CD4-positive, CD25-positive, alpha-beta regulatory T cell (primary cell): Measurements from ENCODE around the gene CLDND2. TPM values are rescaled to one million over a fixed set of nuclear protein-coding genes. Genes with fewer than 3 reads are reported as not detected.
A peak's percentile ranks its signal among the peaks of the same experiment; 100 is the strongest.
"Not testable (repeated sequence)": the region's sequence is repeated elsewhere in the genome, so short reads cannot be mapped to it uniquely, and the experiment has no call there.

Experiments
- ATAC-seq, 2 donors: fragments of 150-1000 bp; cut with Tn5 transposase; one replicate each; pipeline ENCODE4 v1.10.0; 2021; ENCODE audit warnings: low read depth in 2 of 2, moderate number of reproducible peaks in 2 of 2, moderate library complexity in 1 of 2
- DNase-seq, 3 donors: peaks; one replicate each; pipeline versions ENCODE4 v3.0.0 to v3.0.0-alpha.2; 2012 to 2022; ENCODE audit warnings: mixed read lengths in 1 of 3
- H3K27ac ChIP-seq: one replicate; pipeline ENCODE4 v1.7.0; 2013; ENCODE audit warnings: mild to moderate bottlenecking, low read length; ENCODE audit not compliant: insufficient read depth, poor library complexity, severe bottlenecking
- H3K27me3 ChIP-seq: one replicate; pipeline ENCODE4 v1.7.0; 2013; ENCODE audit warnings: low read length; ENCODE audit not compliant: control insufficient read depth, insufficient read depth
- H3K36me3 ChIP-seq: one replicate; pipeline ENCODE4 v1.7.0; 2013; ENCODE audit warnings: mild to moderate bottlenecking, low read length, moderate library complexity; ENCODE audit not compliant: control insufficient read depth, insufficient read depth
- H3K4me1 ChIP-seq: 2 replicates; pipeline ENCODE4 v1.7.0; 2013; ENCODE audit warnings: mild to moderate bottlenecking, low read length; ENCODE audit not compliant: insufficient read depth, control insufficient read depth, poor library complexity, severe bottlenecking
- H3K4me3 ChIP-seq: one replicate; pipeline ENCODE4 v1.7.0; 2013; ENCODE audit warnings: low read depth, mild to moderate bottlenecking, low read length, moderate library complexity
- H3K9me3 ChIP-seq, 2 experiments: 1 replicate in 1 of 2; 2 replicates in 1 of 2; pipeline ENCODE4 v1.7.0; 2013; ENCODE audit warnings: low read length in 2 of 2, mild to moderate bottlenecking in 1 of 2, moderate library complexity in 1 of 2; ENCODE audit not compliant: control insufficient read depth in 2 of 2
- H3K27ac Mint-ChIP-seq, 3 donors: one replicate each; pipeline ENCODE4 v1.8.0; 2020 to 2022; ENCODE audit warnings: mild to moderate bottlenecking in 3 of 3, mixed read lengths in 3 of 3, moderate library complexity in 2 of 3
- H3K27me3 Mint-ChIP-seq: one replicate; pipeline ENCODE4 v1.8.0; 2022; ENCODE audit warnings: mild to moderate bottlenecking, mixed read lengths
- H3K36me3 Mint-ChIP-seq: one replicate; pipeline ENCODE4 v1.8.0; 2020; ENCODE audit warnings: mixed read lengths
- H3K4me1 Mint-ChIP-seq, 4 donors: one replicate each; pipeline ENCODE4 v1.8.0; 2020 to 2022; ENCODE audit warnings: mixed read lengths in 4 of 4, mild to moderate bottlenecking in 1 of 4
- H3K4me3 Mint-ChIP-seq, 4 donors: one replicate each; pipeline ENCODE4 v1.8.0; 2020 to 2022; ENCODE audit warnings: mild to moderate bottlenecking in 4 of 4, mixed read lengths in 4 of 4, moderate library complexity in 3 of 4
- H3K9me3 Mint-ChIP-seq, 7 donors: one replicate each; pipeline ENCODE4 v1.8.0; 2020 to 2022; ENCODE audit warnings: mixed read lengths in 7 of 7, mild to moderate bottlenecking in 3 of 7, moderate library complexity in 2 of 7
- polyA plus RNA-seq, 4 donors: library from polyadenylated mRNA; unstranded; fragments of 300-500 nt; fragmentation: Illumina TruSeq; gene quantifications; one replicate each; pipeline ENCODE4 v1.2.3, GENCODE V29; 2021
- total RNA-seq: library from RNA; stranded (reverse); gene quantifications from one replicate; pipeline ENCODE4 v1.2.3, GENCODE V29; 2022

Gene CLDND2
- total and polyA plus RNA-seq, 5 donors from 2014 or later: 0.41 TPM; not detected in 4

DNA sequence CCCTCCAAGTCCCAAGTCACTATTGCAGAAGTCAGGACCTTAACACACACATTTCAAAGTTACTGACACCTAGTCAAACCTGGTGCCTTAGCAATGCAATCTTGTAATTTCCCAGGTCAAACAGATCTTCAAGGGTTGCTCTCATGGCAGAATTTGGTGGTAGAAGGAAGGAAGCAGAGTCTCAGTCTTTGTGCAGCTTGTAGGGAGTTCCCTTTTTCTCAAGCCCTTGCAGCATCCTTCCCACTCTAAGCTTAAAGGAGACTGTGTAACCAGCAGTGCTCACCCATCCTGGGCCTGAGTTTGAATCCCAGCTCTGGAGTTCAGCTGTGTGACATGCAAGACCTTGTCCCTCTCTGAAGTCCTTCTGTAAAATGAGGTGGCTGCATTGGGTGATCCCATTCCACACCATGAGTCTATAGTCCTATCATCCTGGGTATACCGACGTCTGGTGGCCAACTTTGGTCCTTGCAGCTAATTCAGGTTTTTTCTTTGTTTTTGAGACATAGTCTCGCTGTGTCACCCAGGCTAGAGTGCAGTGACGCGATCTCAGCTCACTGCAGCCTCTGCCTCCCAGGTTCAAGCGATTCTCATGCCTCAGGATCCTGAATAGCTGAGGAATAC lies 38.8 kb upstream of the CLDND2 start:
- no peaks in the 10 kb centered on the region for H3K36me3 Mint-ChIP-seq
- DNase-seq: peak in 1 of 3 donors; percentile 54
- Histone ChIP-seq H3K27me3 (no peaks in the 10 kb centered on the region), H3K4me3 (no peak overlapping the region), H3K36me3 (no peaks in the 10 kb centered on the region), H3K9me3 (peaks cover 0 to 5% of the 10 kb centered on the region in 2 experiments), H3K4me1 (no peaks in the 10 kb centered on the region), H3K27ac (no peak overlapping the region)
- peak; percentile 43 to 52 for ATAC-seq
- no peak overlapping the region for H3K27ac Mint-ChIP-seq
- H3K9me3 Mint-ChIP-seq: peaks cover 0 to 12% (median 0%) of the 10 kb centered on the region in 7 donors
- peaks cover 5% of the 10 kb centered on the region for H3K27me3 Mint-ChIP-seq
- no peak overlapping the region for H3K4me3 Mint-ChIP-seq
- H3K4me1 Mint-ChIP-seq: peaks cover 0 to 2% (median 0%) of the 10 kb centered on the region in 4 donors

DNA sequence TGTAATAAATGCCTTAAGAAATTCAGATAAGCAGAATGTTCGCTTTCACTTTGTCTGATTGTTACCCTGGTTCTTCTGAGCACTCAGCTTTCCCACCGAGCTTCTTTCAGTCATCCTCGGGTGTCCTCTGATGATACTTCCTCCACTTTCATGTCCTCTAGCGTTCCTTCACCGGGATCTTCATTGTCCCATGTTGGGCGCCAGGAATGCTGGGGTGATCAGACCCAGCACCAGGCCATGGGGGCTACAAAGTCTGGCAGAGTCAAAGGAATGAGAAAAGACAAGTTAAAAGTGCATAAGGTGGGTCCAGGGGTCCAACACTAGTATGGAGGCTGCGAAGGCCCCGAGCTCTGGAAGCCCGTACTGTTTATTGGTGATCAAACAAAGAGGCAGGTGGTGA lies 33.3 kb upstream of the CLDND2 start:
- Histone ChIP-seq H3K36me3 (no peaks in the 10 kb centered on the region), H3K4me1 (no peaks in the 10 kb centered on the region), H3K27me3 (no peaks in the 10 kb centered on the region), H3K27ac (no peak overlapping the region), H3K9me3 (peaks cover 7 to 15% of the 10 kb centered on the region in 2 experiments), H3K4me3 (no peak overlapping the region)
- ATAC-seq (no peak), DNase-seq (no peak)
- no peaks in the 10 kb centered on the region for H3K27me3 Mint-ChIP-seq
- H3K36me3 Mint-ChIP-seq: no peaks in the 10 kb centered on the region
- peaks cover 0 to 10% (median 4%) of the 10 kb centered on the region in 4 donors for H3K4me1 Mint-ChIP-seq
- H3K27ac Mint-ChIP-seq: no peak overlapping the region
- H3K4me3 Mint-ChIP-seq: no peak overlapping the region
- H3K9me3 Mint-ChIP-seq: peaks cover 0 to 21% (median 7%) of the 10 kb centered on the region in 7 donors

- Mint-ChIP-seq H3K4me1 (peaks cover under 1 to 13% (median 4%) of the 10 kb centered on the region in 4 donors), H3K9me3 (peaks cover 0 to 21% (median 7%) of the 10 kb centered on the region in 7 donors)
- not testable (repeated sequence) for ATAC-seq, H3K36me3 Mint-ChIP-seq, H3K27me3 Mint-ChIP-seq, DNase-seq, H3K36me3 ChIP-seq, H3K27me3 ChIP-seq, H3K4me1 ChIP-seq, H3K4me3 Mint-ChIP-seq, H3K27ac ChIP-seq, H3K4me3 ChIP-seq, H3K27ac Mint-ChIP-seq
- H3K9me3 ChIP-seq: peaks cover 7 to 15% of the 10 kb centered on the region in 2 experiments
Observed at GRCh38 chr19:51399936-51400335, 31.1 kb upstream of the CLDND2 start.

GRCh38 chr19:51399231-51399630 lies 30.4 kb upstream of the CLDND2 start:
- peaks cover 7 to 15% of the 10 kb centered on the region in 2 experiments for H3K9me3 ChIP-seq
- no peak for ATAC-seq
- Mint-ChIP-seq H3K4me3 (no peak overlapping the region), H3K4me1 (peaks cover 6 to 20% (median 7%) of the 10 kb centered on the region in 4 donors), H3K9me3 (peaks cover 0 to 21% (median 7%) of the 10 kb centered on the region in 7 donors), H3K27ac (no peak overlapping the region), H3K27me3 (no peaks in the 10 kb centered on the region), H3K36me3 (no peaks in the 10 kb centered on the region)
- no peaks in the 10 kb centered on the region for H3K36me3 ChIP-seq
- H3K27ac ChIP-seq: no peak overlapping the region
- no peak overlapping the region for H3K4me3 ChIP-seq
- H3K27me3 ChIP-seq: no peaks in the 10 kb centered on the region
- DNase-seq: no peak
- peaks cover 7% of the 10 kb centered on the region for H3K4me1 ChIP-seq

DNA sequence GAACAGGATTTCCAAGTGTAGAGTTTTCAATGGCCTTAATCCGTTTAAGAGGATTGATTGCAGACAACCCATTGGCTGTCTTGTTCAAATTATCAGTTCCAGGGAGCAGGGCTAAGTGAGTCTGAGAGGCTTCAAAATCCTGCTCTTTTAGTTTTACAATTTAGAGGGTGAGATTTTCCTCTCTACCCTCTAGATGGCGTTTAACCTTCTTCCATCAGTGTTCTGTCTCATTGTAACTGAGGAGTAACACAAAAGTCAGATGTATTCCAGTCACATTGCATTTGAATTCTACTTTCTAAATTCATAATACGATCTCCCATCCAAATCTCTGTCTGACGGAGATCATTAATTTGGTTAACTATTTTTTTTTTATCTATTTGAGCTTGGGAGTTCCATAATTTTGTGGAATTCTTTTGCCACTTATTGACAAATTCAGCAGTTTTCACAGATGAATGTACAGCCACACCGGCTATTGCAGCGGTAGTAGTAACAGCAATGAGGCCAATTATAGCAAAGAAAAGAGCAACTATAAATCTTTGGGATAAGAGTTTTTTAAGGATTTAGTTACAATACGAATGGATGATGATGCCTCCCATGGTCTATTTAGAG lies 29.4 kb upstream of the CLDND2 start:
- no peaks in the 10 kb centered on the region for H3K36me3 Mint-ChIP-seq
- H3K4me3 ChIP-seq: no peak overlapping the region
- peaks cover 9 to 25% (median 12%) of the 10 kb centered on the region in 4 donors for H3K4me1 Mint-ChIP-seq
- H3K27ac ChIP-seq: no peak overlapping the region
- H3K4me1 ChIP-seq: peaks cover 7% of the 10 kb centered on the region
- no peaks in the 10 kb centered on the region for H3K27me3 ChIP-seq
- H3K36me3 ChIP-seq: no peaks in the 10 kb centered on the region
- DNase-seq (peak in 2 of 3 donors; percentile 28 to 32), ATAC-seq (no peak)
- H3K9me3 Mint-ChIP-seq: peaks cover 0 to 14% (median 7%) of the 10 kb centered on the region in 7 donors
- peaks cover 7 to 15% of the 10 kb centered on the region in 2 experiments for H3K9me3 ChIP-seq
- no peaks in the 10 kb centered on the region for H3K27me3 Mint-ChIP-seq
- no peak overlapping the region for H3K27ac Mint-ChIP-seq
- H3K4me3 Mint-ChIP-seq: peak overlapping the region in 1 of 4 donors; percentile 71

DNA sequence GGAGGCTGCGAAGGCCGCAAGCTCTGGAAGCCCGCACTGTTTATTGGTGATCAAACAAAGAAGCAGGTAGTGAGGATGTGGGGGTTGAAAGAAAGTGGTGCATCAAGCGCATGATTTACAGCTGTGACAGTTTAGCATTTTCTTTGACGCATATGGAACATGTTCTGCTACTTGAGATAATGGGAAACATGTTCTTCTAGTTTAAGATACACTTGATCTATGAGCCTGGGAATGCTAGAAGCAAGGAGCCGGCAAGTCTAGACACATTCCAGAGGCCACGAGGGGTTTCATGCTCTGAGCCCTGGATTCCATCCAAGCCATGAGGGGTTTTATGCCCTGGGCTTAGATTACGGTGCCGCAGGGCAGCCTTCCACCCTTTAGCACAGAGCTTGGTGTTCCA lies 28.6 kb upstream of the CLDND2 start:
- H3K9me3 Mint-ChIP-seq, H3K27ac ChIP-seq, H3K27me3 Mint-ChIP-seq, H3K27me3 ChIP-seq, H3K4me3 ChIP-seq, H3K9me3 ChIP-seq, H3K36me3 Mint-ChIP-seq, ATAC-seq, H3K4me1 ChIP-seq, H3K36me3 ChIP-seq, DNase-seq: not testable (repeated sequence)
- H3K4me1 Mint-ChIP-seq: peaks cover 10 to 25% (median 13%) of the 10 kb centered on the region in 4 donors
- H3K4me3 Mint-ChIP-seq: peak overlapping the region in 1 of 4 donors; percentile 54
- H3K27ac Mint-ChIP-seq: peak overlapping the region in 1 of 3 donors; percentile 38

GRCh38 chr19:51396175-51396574 lies 27.4 kb upstream of the CLDND2 start:
- H3K4me3 ChIP-seq: no peak overlapping the region
- DNase-seq (no peak), ATAC-seq (no peak)
- Mint-ChIP-seq H3K27me3 (no peaks in the 10 kb centered on the region), H3K27ac (no peak overlapping the region), H3K4me3 (peak overlapping the region in 1 of 4 donors; percentile 2), H3K4me1 (peaks cover 10 to 27% (median 15%) of the 10 kb centered on the region in 4 donors), H3K36me3 (no peaks in the 10 kb centered on the region), H3K9me3 (peaks cover 0 to 2% (median 0%) of the 10 kb centered on the region in 7 donors)
- H3K4me1 ChIP-seq: peaks cover 7% of the 10 kb centered on the region
- H3K9me3 ChIP-seq: no peaks in the 10 kb centered on the region
- H3K27me3 ChIP-seq: no peaks in the 10 kb centered on the region
- H3K27ac ChIP-seq: no peak overlapping the region
- no peaks in the 10 kb centered on the region for H3K36me3 ChIP-seq
